T-helper 2 cell treated with Interferon-gamma antibody and Interleukin-4, amounts not matched to agents 5 μg/mL and 100 μg/mL, for 36 hours (primary cell): ENCODE measurements around the gene LAMA2.

Source experiments
- DNase-seq: peaks from one replicate; pipeline ENCODE4 v3.0.0; 2021; ENCODE audit warnings: low spot score
- H3K27ac Mint-ChIP-seq: one replicate; pipeline ENCODE4 v1.8.0; 2021; ENCODE audit warnings: mild to moderate bottlenecking, mixed read lengths
- H3K27me3 Mint-ChIP-seq: one replicate; pipeline ENCODE4 v1.8.0; 2021; ENCODE audit warnings: low read depth, mixed read lengths
- H3K36me3 Mint-ChIP-seq: one replicate; pipeline ENCODE4 v1.8.0; 2021; ENCODE audit warnings: low read depth, mixed read lengths
- H3K4me1 Mint-ChIP-seq: one replicate; pipeline ENCODE4 v1.8.0; 2021; ENCODE audit warnings: low read depth, mixed read lengths
- H3K4me3 Mint-ChIP-seq: one replicate; pipeline ENCODE4 v1.8.0; 2022; ENCODE audit warnings: mild to moderate bottlenecking, moderate library complexity, mixed read lengths
- H3K9me3 Mint-ChIP-seq: one replicate; pipeline ENCODE4 v1.8.0; 2021; ENCODE audit warnings: mixed read lengths

The LAMA2 gene

GRCh38 chr6:129115471-129115870 lies 232.5 kb downstream of the LAMA2 start:
- no peaks in the 10 kb centered on the region for H3K27me3 Mint-ChIP-seq
- DNase-seq, result no peak
- H3K36me3 Mint-ChIP-seq, result no peaks in the 10 kb centered on the region
- no peak overlapping the region for H3K4me3 Mint-ChIP-seq
- no peaks in the 10 kb centered on the region for H3K9me3 Mint-ChIP-seq
- H3K27ac Mint-ChIP-seq, result no peak overlapping the region
- H3K4me1 Mint-ChIP-seq, result no peaks in the 10 kb centered on the region

GRCh38 chr6:129117355-129117754 lies 234.4 kb downstream of the LAMA2 start:
- no peaks in the 10 kb centered on the region for H3K36me3 Mint-ChIP-seq
- H3K9me3 Mint-ChIP-seq, result no peaks in the 10 kb centered on the region
- DNase-seq, result no peak
- no peaks in the 10 kb centered on the region for H3K4me1 Mint-ChIP-seq
- H3K27me3 Mint-ChIP-seq, result no peaks in the 10 kb centered on the region
- H3K4me3 Mint-ChIP-seq, result no peak overlapping the region
- no peak overlapping the region for H3K27ac Mint-ChIP-seq

GRCh38 chr6:129120856-129121638 lies 238.1 kb downstream of the LAMA2 start:
- H3K4me3 Mint-ChIP-seq, result no peak overlapping the region
- no peaks in the 10 kb centered on the region for H3K36me3 Mint-ChIP-seq
- no peaks in the 10 kb centered on the region for H3K27me3 Mint-ChIP-seq
- H3K4me1 Mint-ChIP-seq, result no peaks in the 10 kb centered on the region
- H3K27ac Mint-ChIP-seq, result no peak overlapping the region
- DNase-seq, result no peak
- H3K9me3 Mint-ChIP-seq, result no peaks in the 10 kb centered on the region

- Mint-ChIP-seq H3K27ac (no peak overlapping the region), H3K27me3 (no peaks in the 10 kb centered on the region), H3K4me3 (no peak overlapping the region), H3K4me1 (no peaks in the 10 kb centered on the region), H3K36me3 (no peaks in the 10 kb centered on the region), H3K9me3 (no peaks in the 10 kb centered on the region)
- no peak for DNase-seq
Observed at GRCh38 chr6:129124347-129124746, 241.4 kb downstream of the LAMA2 start.

- H3K4me3 Mint-ChIP-seq, result no peak overlapping the region
- no peaks in the 10 kb centered on the region for H3K9me3 Mint-ChIP-seq
- H3K36me3 Mint-ChIP-seq, result no peaks in the 10 kb centered on the region
- no peaks in the 10 kb centered on the region for H3K27me3 Mint-ChIP-seq
- H3K4me1 Mint-ChIP-seq, result no peaks in the 10 kb centered on the region
- DNase-seq, result no peak
- H3K27ac Mint-ChIP-seq, result no peak overlapping the region
Observed at GRCh38 chr6:129130106-129130505, 247.2 kb downstream of the LAMA2 start.

- H3K9me3 Mint-ChIP-seq, result no peaks in the 10 kb centered on the region
- no peaks in the 10 kb centered on the region for H3K27me3 Mint-ChIP-seq
Observed at GRCh38 chr6:129130959-129131681, 248.2 kb downstream of the LAMA2 start.

GRCh38 chr6:129133770-129134192 lies 250.8 kb downstream of the LAMA2 start:
- H3K36me3 Mint-ChIP-seq, result no peaks in the 10 kb centered on the region
- H3K9me3 Mint-ChIP-seq, result no peaks in the 10 kb centered on the region
- DNase-seq, result no peak
- no peaks in the 10 kb centered on the region for H3K27me3 Mint-ChIP-seq
- no peak overlapping the region for H3K27ac Mint-ChIP-seq
- no peak overlapping the region for H3K4me3 Mint-ChIP-seq
- no peaks in the 10 kb centered on the region for H3K4me1 Mint-ChIP-seq

More at GRCh38 chr6:129130959-129131681, 248.2 kb downstream of the LAMA2 start:
- H3K27ac Mint-ChIP-seq, result no peak overlapping the region
- no peak for DNase-seq
- H3K36me3 Mint-ChIP-seq, result no peaks in the 10 kb centered on the region
- no peaks in the 10 kb centered on the region for H3K4me1 Mint-ChIP-seq
- H3K4me3 Mint-ChIP-seq, result no peak overlapping the region

- Mint-ChIP-seq H3K9me3 (no peaks in the 10 kb centered on the region), H3K4me3 (no peak overlapping the region)
Observed at GRCh38 chr6:129134535-129134934, 251.6 kb downstream of the LAMA2 start.

GRCh38 chr6:129135451-129135850 lies 252.5 kb downstream of the LAMA2 start:
- DNase-seq, result no peak
- H3K4me3 Mint-ChIP-seq, result no peak overlapping the region
- H3K36me3 Mint-ChIP-seq, result no peaks in the 10 kb centered on the region
- H3K27ac Mint-ChIP-seq, result no peak overlapping the region
- no peaks in the 10 kb centered on the region for H3K9me3 Mint-ChIP-seq
- no peaks in the 10 kb centered on the region for H3K27me3 Mint-ChIP-seq
- no peaks in the 10 kb centered on the region for H3K4me1 Mint-ChIP-seq

More at GRCh38 chr6:129134535-129134934, 251.6 kb downstream of the LAMA2 start:
- no peaks in the 10 kb centered on the region for H3K36me3 Mint-ChIP-seq
- no peaks in the 10 kb centered on the region for H3K27me3 Mint-ChIP-seq
- H3K27ac Mint-ChIP-seq, result no peak overlapping the region
- no peaks in the 10 kb centered on the region for H3K4me1 Mint-ChIP-seq
- DNase-seq, result no peak

- Mint-ChIP-seq H3K9me3 (no peaks in the 10 kb centered on the region), H3K36me3 (no peaks in the 10 kb centered on the region), H3K4me3 (no peak overlapping the region), H3K4me1 (no peaks in the 10 kb centered on the region), H3K27ac (no peak overlapping the region), H3K27me3 (no peaks in the 10 kb centered on the region)
- no peak for DNase-seq
Observed at GRCh38 chr6:129136751-129137150, 253.8 kb downstream of the LAMA2 start.

- Mint-ChIP-seq H3K4me1 (no peaks in the 10 kb centered on the region), H3K4me3 (no peak overlapping the region), H3K36me3 (no peaks in the 10 kb centered on the region), H3K9me3 (no peaks in the 10 kb centered on the region), H3K27me3 (no peaks in the 10 kb centered on the region), H3K27ac (no peak overlapping the region)
- no peak for DNase-seq
Observed at GRCh38 chr6:129138739-129139405, 255.9 kb downstream of the LAMA2 start.

GRCh38 chr6:129140526-129140925 lies 257.6 kb downstream of the LAMA2 start:
- Mint-ChIP-seq H3K9me3 (no peaks in the 10 kb centered on the region), H3K4me3 (no peak overlapping the region), H3K4me1 (no peaks in the 10 kb centered on the region), H3K27ac (no peak overlapping the region), H3K36me3 (no peaks in the 10 kb centered on the region), H3K27me3 (no peaks in the 10 kb centered on the region)
- no peak for DNase-seq

- H3K4me1 Mint-ChIP-seq, result no peaks in the 10 kb centered on the region
- no peaks in the 10 kb centered on the region for H3K36me3 Mint-ChIP-seq
- DNase-seq, result no peak
- no peak overlapping the region for H3K4me3 Mint-ChIP-seq
- H3K9me3 Mint-ChIP-seq, result no peaks in the 10 kb centered on the region
- no peaks in the 10 kb centered on the region for H3K27me3 Mint-ChIP-seq
- H3K27ac Mint-ChIP-seq, result no peak overlapping the region
Observed at GRCh38 chr6:129141499-129141898, 258.6 kb downstream of the LAMA2 start.

- DNase-seq, result no peak
- Mint-ChIP-seq H3K27ac (no peak overlapping the region), H3K36me3 (no peaks in the 10 kb centered on the region), H3K9me3 (no peaks in the 10 kb centered on the region), H3K4me3 (no peak overlapping the region), H3K4me1 (no peaks in the 10 kb centered on the region), H3K27me3 (no peaks in the 10 kb centered on the region)
Observed at GRCh38 chr6:129146902-129147301, 264.0 kb downstream of the LAMA2 start.
